Dendritic cell treated with granulocyte-macrophage colony-stimulating factor and Interleukin-4, amounts not matched to agents 40 ng/mL and 50 ng/mL, for 4 days (primary cell): ENCODE results near the gene TNIK.
"Not testable (repeated sequence)": the region's sequence is repeated elsewhere in the genome, so short reads cannot be mapped to it uniquely, and the experiment has no call there.

Experiments
- H3K27ac Mint-ChIP-seq: one replicate; pipeline ENCODE4 v1.8.0; 2022; ENCODE audit warnings: mild to moderate bottlenecking, mixed read lengths
- H3K27me3 Mint-ChIP-seq: one replicate; pipeline ENCODE4 v1.8.0; 2022; ENCODE audit warnings: mild to moderate bottlenecking, mixed read lengths
- H3K36me3 Mint-ChIP-seq: one replicate; pipeline ENCODE4 v1.8.0; 2022; ENCODE audit warnings: low read depth, mixed read lengths
- H3K4me1 Mint-ChIP-seq: one replicate; pipeline ENCODE4 v1.8.0; 2022; ENCODE audit warnings: low read depth, mixed read lengths
- H3K4me3 Mint-ChIP-seq: one replicate; pipeline ENCODE4 v1.8.0; 2022; ENCODE audit warnings: mild to moderate bottlenecking, moderate library complexity, mixed read lengths
- H3K9me3 Mint-ChIP-seq: one replicate; pipeline ENCODE4 v1.8.0; 2022; ENCODE audit warnings: mixed read lengths
- intact Hi-C: fragments of 100-400 bp; cut with micrococcal nuclease; formaldehyde crosslinking; loops from one replicate; pipeline ENCODE4 v1.15.0; 2022

TNIK gene

DNA sequence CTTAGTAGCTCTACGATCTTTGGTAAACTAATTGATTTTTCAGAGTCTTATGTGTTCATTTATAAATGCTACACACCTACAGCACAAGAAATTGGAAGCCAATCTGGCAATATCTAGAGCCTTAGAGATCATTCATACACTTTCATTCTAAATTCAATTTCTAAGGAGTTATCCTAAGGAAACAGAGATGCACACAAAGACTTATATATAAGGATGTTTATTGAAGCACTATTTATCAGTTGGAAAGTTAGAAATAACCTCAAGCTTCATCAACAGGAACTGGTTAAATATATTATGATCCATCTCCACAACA, 12.7 kb downstream of the TNIK start:
- H3K4me3 Mint-ChIP-seq, H3K27me3 Mint-ChIP-seq, H3K9me3 Mint-ChIP-seq, intact Hi-C loops, H3K36me3 Mint-ChIP-seq, H3K4me1 Mint-ChIP-seq, H3K27ac Mint-ChIP-seq: not testable (repeated sequence)

DNA sequence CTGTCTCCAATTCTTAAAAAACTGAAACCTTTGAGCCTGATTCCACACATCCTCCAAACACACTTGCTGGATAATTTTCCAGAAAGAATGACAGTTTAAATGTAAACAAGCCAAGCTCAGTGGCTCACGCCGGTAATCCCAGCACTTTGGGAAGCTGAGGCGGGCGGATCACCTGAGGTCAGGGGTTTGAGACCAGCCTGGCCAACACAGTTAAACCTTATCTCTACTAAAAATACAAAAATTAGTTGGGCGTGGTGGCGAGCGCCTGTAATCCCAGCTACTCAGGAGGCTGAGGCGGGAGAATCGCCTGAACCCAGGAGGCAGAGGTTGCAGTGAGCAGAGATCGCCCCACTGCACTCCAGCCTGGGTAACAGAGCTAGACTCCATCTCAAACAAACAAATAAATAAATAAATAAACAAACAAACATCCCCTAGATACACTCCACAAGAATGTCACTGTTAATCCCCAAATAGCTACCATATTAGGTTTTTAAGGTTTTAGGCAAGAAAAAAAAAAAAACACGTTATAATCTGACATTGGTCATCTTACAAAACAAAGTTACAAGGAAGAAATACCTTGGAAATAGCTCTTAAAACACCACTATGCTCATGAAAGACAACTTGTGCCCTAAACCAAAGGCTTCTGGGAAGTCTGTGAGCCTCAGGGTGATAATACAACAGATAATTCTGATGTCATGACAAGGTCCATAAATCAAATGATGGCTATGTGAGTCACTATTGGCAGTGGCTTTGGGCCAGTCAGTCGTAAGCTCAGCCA, 13.2 kb downstream of the TNIK start:
- Mint-ChIP-seq H3K4me1 (no peaks in the 10 kb centered on the region), H3K36me3 (no peaks in the 10 kb centered on the region), H3K4me3 (no peak overlapping the region), H3K27me3 (no peaks in the 10 kb centered on the region), H3K9me3 (no peaks in the 10 kb centered on the region), H3K27ac (no peak overlapping the region)
- intact Hi-C loops = no loop called here

DNA sequence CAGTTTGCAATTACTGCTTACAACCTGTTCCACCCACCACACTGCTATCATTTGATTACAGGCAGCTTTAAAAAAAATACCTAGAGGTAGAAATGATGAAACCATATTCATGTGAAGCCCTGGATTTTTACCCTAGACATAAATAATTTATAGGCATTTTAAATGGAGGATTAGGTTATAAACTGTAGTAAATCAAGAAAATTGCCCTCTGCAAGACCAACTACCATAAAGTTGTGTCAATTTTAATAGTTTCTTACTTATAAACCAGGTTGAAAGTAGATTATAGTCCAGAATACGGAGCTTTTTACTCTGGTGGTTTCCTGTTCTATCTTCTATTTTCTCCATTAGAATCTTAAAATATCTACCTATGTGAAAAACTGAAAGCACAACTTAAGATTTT, 13.9 kb downstream of the TNIK start:
- intact Hi-C loops = no loop called here
- Mint-ChIP-seq H3K36me3 (no peaks in the 10 kb centered on the region), H3K4me1 (no peaks in the 10 kb centered on the region), H3K27me3 (no peaks in the 10 kb centered on the region), H3K9me3 (no peaks in the 10 kb centered on the region), H3K4me3 (no peak overlapping the region), H3K27ac (no peak overlapping the region)

DNA sequence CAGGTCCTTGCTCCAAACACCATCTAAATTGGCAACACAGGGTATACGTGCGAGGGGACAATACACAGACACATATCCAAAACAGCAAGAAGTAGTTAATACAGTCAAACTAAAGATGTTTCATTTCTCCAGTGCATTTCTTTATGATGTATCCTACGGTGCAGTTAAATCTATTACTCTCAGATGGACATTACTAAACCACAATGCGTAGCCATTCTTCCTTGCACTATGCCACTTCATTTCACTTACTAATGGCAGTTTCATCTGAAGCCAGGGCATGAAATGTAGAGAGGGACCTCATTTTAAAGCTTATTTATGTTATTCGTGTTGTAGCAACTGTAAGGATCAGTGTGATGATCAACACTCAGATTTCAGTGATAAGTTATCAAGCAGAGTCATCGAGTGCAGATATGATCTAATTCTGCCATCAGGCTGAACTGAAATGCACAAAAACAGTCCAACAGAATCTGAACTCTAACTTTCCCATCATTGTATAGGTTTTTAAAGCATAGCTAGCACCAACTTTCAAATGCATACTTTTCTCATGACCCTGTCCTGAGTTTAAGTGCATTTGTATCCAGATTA, 14.5 kb downstream of the TNIK start:
- H3K4me3 Mint-ChIP-seq = no peak overlapping the region
- H3K9me3 Mint-ChIP-seq = no peaks in the 10 kb centered on the region
- H3K27ac Mint-ChIP-seq = no peak overlapping the region
- no peaks in the 10 kb centered on the region for H3K27me3 Mint-ChIP-seq
- no peaks in the 10 kb centered on the region for H3K4me1 Mint-ChIP-seq
- H3K36me3 Mint-ChIP-seq = no peaks in the 10 kb centered on the region
- intact Hi-C loops = no loop called here

DNA sequence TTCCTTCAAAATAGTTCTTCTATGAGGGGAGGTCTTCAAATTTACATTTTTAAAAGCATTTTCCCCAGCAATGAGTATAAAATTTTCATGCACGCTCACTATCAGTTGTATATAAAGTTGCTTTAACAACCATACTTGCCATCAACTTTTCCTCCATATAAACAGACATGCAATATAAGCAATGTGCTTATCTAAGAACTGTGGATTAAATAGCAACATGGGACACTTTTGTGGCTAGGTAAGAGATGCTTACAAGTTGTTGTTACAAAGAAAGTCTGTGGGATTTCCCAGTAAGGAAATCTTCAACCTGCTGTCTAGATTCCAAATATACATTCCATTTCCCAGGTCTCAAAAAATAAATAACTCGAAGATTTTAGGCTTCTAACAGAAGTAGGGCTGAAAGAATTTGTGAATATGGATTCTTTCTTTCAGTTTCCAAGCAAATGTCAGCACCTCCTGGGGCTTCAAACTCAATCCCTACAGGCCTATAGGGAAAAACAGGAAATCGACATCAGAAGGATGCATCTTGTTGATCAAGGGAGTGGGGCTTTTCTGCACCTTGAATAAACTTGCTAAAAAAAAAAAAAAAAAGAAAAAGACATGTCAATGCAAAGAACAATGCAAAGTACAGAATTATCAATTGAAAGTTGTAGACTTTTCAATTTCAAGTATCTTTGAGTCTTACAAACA, 16.1 kb downstream of the TNIK start:
- H3K9me3 Mint-ChIP-seq = no peaks in the 10 kb centered on the region
- intact Hi-C loops = no loop called here
- no peaks in the 10 kb centered on the region for H3K4me1 Mint-ChIP-seq
- no peaks in the 10 kb centered on the region for H3K36me3 Mint-ChIP-seq
- H3K27ac Mint-ChIP-seq = no peak overlapping the region
- H3K4me3 Mint-ChIP-seq = no peak overlapping the region
- no peaks in the 10 kb centered on the region for H3K27me3 Mint-ChIP-seq

DNA sequence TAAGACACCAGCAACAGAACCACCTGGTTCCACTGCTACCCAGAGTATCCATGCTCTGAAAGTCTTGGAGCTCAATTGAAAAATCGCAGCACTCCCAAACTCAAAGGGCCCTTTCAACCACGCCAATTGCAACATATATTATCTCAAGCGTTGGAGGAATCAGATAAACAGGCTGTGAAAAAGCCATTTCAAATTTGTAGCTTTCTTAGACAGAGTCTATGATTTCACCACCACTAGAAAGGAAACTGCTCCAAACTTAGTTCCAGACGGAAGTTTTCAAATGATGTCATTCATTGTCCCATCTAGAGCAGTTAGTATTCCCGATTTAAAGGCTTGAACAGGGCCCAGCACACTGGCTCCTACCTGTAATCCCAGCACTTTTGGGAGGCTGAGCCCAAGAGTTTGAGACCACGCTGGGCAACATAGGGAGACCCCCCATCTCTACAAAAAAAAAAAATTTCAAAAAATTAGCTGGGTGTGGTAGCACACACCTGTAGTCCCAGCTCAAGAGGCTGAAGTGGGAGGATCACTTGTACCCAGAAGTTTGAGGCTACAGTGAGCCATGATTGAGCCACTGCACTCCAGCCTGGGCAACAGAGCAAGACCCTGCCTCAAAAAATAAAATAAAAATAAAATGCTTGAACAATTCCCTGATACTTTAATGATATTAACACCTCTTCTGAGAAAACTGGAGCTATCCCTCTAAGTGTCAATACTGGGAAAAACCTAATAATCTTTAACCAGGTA, 16.8 kb downstream of the TNIK start:
- H3K27ac Mint-ChIP-seq = no peak overlapping the region
- no peaks in the 10 kb centered on the region for H3K9me3 Mint-ChIP-seq
- H3K4me1 Mint-ChIP-seq = no peaks in the 10 kb centered on the region
- H3K36me3 Mint-ChIP-seq = no peaks in the 10 kb centered on the region
- no peaks in the 10 kb centered on the region for H3K27me3 Mint-ChIP-seq
- intact Hi-C loops = no loop called here
- H3K4me3 Mint-ChIP-seq = no peak overlapping the region

DNA sequence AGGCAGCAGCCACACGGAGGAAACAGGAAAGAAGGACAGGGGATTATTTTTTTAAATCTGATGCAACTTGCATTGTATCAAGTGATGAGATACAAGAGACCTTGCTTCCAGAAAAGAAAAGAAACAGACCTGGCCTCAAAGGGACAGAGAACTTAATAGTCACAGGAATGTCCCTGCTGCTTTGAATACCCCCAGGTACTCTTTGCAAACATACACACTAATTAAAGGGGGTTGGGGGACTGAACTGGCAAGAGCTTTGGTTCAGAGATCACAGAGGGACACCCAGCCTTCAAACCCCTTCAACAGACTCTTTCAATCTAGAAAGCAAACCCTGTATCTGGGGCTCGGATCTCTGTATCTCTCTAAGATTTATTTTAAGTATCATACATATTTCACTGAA, 18.0 kb downstream of the TNIK start:
- Mint-ChIP-seq H3K9me3 (no peaks in the 10 kb centered on the region), H3K4me1 (no peaks in the 10 kb centered on the region), H3K27ac (no peak overlapping the region), H3K4me3 (no peak overlapping the region), H3K27me3 (no peaks in the 10 kb centered on the region), H3K36me3 (no peaks in the 10 kb centered on the region)
- intact Hi-C loops = no loop called here

DNA sequence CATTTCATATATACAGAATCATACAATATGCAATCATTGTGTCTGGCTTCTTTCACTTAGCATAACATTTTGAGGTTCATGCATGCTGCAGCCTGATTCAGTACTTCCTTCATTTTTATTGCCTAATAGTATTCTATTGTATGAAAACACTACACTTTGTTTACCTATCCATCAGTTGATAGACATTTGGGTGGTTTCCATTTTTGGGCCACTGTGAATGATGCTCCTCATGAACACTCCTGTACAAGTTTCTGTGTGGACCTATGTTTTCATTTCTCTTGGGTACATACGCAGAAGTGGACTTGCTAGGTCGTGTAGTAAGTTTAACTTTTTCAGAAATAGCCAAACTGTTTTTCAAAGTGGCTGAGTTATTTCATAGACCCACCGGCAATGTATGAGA, 18.8 kb downstream of the TNIK start:
- H3K4me3 Mint-ChIP-seq = no peak overlapping the region
- H3K27me3 Mint-ChIP-seq = no peaks in the 10 kb centered on the region
- no peaks in the 10 kb centered on the region for H3K4me1 Mint-ChIP-seq
- intact Hi-C loops = no loop called here
- no peaks in the 10 kb centered on the region for H3K9me3 Mint-ChIP-seq
- H3K27ac Mint-ChIP-seq = no peak overlapping the region
- no peaks in the 10 kb centered on the region for H3K36me3 Mint-ChIP-seq

DNA sequence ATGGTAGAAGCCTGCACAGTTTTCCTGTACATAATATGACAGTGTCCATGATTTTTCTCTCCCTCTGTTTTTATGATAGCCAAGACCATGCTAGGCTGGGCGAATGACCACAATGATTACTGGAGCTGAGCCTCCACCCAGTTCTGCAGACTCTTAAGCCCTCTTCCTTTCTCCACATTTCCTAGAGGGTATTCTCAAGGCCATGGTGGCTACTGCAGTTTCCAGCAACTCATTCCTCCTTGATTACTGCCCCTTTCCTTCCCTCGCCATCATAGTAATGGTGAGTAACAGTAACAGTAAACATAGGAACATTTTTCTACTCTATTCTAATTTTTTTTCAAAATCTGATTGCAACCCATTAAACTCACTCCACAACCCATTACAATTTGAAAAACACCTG, 20.2 kb downstream of the TNIK start:
- Mint-ChIP-seq H3K36me3 (no peaks in the 10 kb centered on the region), H3K9me3 (no peaks in the 10 kb centered on the region), H3K4me1 (no peaks in the 10 kb centered on the region), H3K4me3 (no peak overlapping the region), H3K27ac (no peak overlapping the region), H3K27me3 (no peaks in the 10 kb centered on the region)
- intact Hi-C loops = no loop called here

DNA sequence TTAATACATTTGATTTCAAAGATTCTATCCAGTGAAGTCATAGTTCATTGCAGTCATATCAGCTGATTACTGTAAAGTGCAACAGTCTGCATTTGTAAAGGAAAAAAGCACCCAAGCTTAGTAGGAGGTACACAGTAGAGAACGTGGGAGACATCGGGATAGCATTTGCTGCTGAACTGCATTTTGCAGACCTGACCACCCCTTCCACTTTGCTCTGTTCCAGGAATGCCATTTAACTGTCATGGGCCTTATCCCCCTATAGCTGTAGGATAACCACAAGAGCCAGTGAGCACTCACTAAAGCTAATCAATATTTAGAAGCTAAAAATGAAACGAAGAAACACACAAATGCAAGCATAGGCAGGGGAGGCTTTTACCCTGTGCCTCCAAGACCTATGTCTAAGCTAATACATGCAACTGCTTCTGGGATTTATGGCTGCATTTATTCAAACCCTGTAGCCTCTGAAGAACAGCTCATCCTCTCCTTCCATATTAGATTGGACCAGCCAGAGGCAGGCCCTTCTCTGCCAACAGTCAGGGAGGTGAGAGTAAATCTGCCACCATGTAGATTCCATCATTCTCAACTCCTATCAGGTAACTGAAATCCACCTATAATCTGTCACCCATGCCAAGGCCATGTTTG, 23.0 kb downstream of the TNIK start:
- Mint-ChIP-seq H3K4me1 (no peaks in the 10 kb centered on the region), H3K36me3 (no peaks in the 10 kb centered on the region), H3K27ac (no peak overlapping the region), H3K27me3 (no peaks in the 10 kb centered on the region), H3K4me3 (no peak overlapping the region), H3K9me3 (no peaks in the 10 kb centered on the region)
- intact Hi-C loops = no loop called here

DNA sequence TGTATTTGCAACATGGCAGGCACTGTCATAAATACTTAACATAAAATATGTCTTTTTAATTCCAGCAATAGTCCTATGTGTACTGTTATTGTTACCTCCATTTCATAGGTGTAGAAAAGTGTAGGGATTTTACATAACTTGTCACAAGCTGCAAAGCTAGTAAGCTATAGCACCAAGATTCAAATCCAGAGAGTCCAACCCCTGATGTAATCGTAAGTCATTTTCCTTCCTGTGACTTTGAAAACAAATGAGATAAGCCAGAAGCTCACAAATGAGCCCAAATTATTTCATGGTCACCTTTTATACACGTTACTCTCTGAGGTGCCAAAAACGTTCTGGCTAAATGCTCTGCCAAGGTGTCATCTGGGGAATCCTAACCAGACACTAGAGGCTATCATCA, 23.8 kb downstream of the TNIK start:
- no peak overlapping the region for H3K27ac Mint-ChIP-seq
- no peaks in the 10 kb centered on the region for H3K4me1 Mint-ChIP-seq
- no peaks in the 10 kb centered on the region for H3K36me3 Mint-ChIP-seq
- H3K4me3 Mint-ChIP-seq = no peak overlapping the region
- no peaks in the 10 kb centered on the region for H3K9me3 Mint-ChIP-seq
- intact Hi-C loops = no loop called here
- no peaks in the 10 kb centered on the region for H3K27me3 Mint-ChIP-seq

DNA sequence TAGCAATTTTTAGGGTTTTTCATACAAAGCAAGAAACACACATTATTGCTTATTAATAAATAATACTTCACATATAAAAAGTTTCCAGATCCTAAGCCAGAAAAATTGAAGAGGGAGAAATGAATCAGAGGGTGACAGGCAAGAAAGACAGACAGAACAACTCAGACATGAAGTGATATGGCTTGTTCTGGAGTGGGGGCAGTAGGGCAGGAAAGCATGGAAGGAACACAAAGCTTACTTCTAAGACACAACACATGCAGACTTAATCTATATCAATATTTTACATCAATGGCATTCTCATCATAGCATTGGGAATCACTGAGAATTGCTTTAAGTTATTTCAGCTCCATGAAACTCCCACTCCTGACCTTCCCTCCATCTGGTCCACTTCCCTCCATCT, 24.4 kb downstream of the TNIK start:
- H3K36me3 Mint-ChIP-seq = no peaks in the 10 kb centered on the region
- no peak overlapping the region for H3K4me3 Mint-ChIP-seq
- H3K27ac Mint-ChIP-seq = no peak overlapping the region
- no peaks in the 10 kb centered on the region for H3K27me3 Mint-ChIP-seq
- H3K4me1 Mint-ChIP-seq = no peaks in the 10 kb centered on the region
- intact Hi-C loops = no loop called here
- no peaks in the 10 kb centered on the region for H3K9me3 Mint-ChIP-seq

DNA sequence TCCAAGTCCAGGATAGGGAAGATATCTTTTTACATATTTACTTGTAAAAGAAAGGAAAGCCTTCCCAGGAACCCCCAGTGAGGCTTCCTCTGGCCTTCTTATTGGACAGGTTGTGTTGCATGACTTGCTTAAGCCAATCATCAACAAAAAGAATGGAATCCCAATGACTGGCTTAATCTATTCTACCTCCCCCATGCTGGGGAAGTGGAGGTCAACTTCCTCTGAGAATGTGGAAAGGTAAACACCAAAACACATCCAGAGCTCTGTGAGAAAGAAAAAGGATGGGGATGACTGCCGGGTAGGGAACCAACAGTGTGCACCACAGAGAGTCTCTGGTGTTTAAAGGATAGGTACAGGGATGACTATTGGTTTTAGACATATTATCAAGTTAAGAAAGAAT, 25.1 kb downstream of the TNIK start:
- Mint-ChIP-seq H3K27ac (no peak overlapping the region), H3K27me3 (no peaks in the 10 kb centered on the region), H3K36me3 (no peaks in the 10 kb centered on the region), H3K9me3 (no peaks in the 10 kb centered on the region), H3K4me1 (no peaks in the 10 kb centered on the region), H3K4me3 (no peak overlapping the region)
- intact Hi-C loops = no loop called here

DNA sequence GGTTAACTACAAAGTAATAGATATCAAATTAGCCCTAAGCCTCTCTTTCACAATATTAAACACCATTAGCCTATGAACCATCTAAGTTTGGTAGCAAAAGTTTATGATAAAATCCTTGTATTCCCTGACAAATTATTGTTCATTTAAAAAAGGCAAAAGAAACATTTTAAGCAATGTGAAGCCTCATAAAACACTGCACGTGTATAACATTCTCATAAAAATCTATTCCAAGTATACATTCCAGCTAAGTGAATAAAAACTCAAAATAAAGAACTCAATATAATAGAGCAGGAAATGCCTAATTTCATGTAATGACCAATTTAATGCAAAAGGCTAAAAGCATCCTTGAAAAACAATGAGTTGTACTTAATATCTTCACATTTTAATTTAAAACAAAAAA, 27.7 kb downstream of the TNIK start:
- Mint-ChIP-seq H3K36me3 (no peaks in the 10 kb centered on the region), H3K4me1 (no peaks in the 10 kb centered on the region)

More for the DNA sequence above, 27.7 kb downstream of the TNIK start:
- Mint-ChIP-seq H3K4me3 (no peak overlapping the region), H3K27me3 (no peaks in the 10 kb centered on the region), H3K27ac (no peak overlapping the region), H3K9me3 (no peaks in the 10 kb centered on the region)
- intact Hi-C loops = no loop called here
